GM19099 (cell line): ENCODE results near the gene C2CD5.

ENCODE experiments used
- POLR2A ChIP-seq: IDR thresholded peaks from 3 replicates; pipeline ENCODE4 v1.6.1; 2011; ENCODE audit warnings: low read depth; ENCODE audit not compliant: insufficient read length; ENCODE audit errors: extremely low read depth

Gene C2CD5

GRCh38 chr12:22541496-22542155 lies 2.7 kb downstream of the C2CD5 start:
- TF ChIP-seq POLR2A, result no peak

- no peak for TF ChIP-seq POLR2A
These were observed 5.3 kb downstream of the C2CD5 start for GRCh38 chr12:22539055-22539454.

GRCh38 chr12:22538311-22538710 lies 6.0 kb downstream of the C2CD5 start:
- no peak for TF ChIP-seq POLR2A

GRCh38 chr12:22536971-22537544 lies 7.3 kb downstream of the C2CD5 start:
- no peak for TF ChIP-seq POLR2A

GRCh38 chr12:22536346-22536945 lies 7.9 kb downstream of the C2CD5 start:
- no peak for TF ChIP-seq POLR2A

- no peak for TF ChIP-seq POLR2A
These were observed 8.9 kb downstream of the C2CD5 start for GRCh38 chr12:22535478-22535877.

- TF ChIP-seq POLR2A, result no peak
These were observed 9.3 kb downstream of the C2CD5 start for GRCh38 chr12:22535038-22535437.

GRCh38 chr12:22533155-22533554 lies 11.2 kb downstream of the C2CD5 start:
- no peak for TF ChIP-seq POLR2A

GRCh38 chr12:22532317-22532716 lies 12.0 kb downstream of the C2CD5 start:
- TF ChIP-seq POLR2A, result no peak

- no peak for TF ChIP-seq POLR2A
These were observed 13.1 kb downstream of the C2CD5 start for GRCh38 chr12:22531205-22531604.

- no peak for TF ChIP-seq POLR2A
These were observed 14.9 kb downstream of the C2CD5 start for GRCh38 chr12:22529281-22530060.

- no peak for TF ChIP-seq POLR2A
These were observed 16.3 kb downstream of the C2CD5 start for GRCh38 chr12:22527999-22528398.

GRCh38 chr12:22526836-22527235 lies 17.5 kb downstream of the C2CD5 start:
- no peak for TF ChIP-seq POLR2A

- TF ChIP-seq POLR2A, result no peak
These were observed 18.9 kb downstream of the C2CD5 start for GRCh38 chr12:22525426-22525825.

- TF ChIP-seq POLR2A, result no peak
These were observed 25.3 kb downstream of the C2CD5 start for GRCh38 chr12:22518998-22519397.
